Activated CD4-positive, alpha-beta T cell treated with anti-CD3 and anti-CD28 coated beads, Interleukin-2, Interleukin-4, amounts not matched to agents 100 ng/mL and 50 ng/mL, durations not matched to agents 16 hours and 8 hours (primary cell): ENCODE results near the gene USP6NL.

Experiments used
- DNase-seq: peaks from one replicate; pipeline ENCODE4 v3.0.0-alpha.2; 2020; ENCODE audit warnings: low spot score

The USP6NL gene

GRCh38 chr10:11616021-11616420, 4.6 kb upstream of the USP6NL start:
- DNase-seq = no peak

- DNase-seq = no peak
Observed at GRCh38 chr10:11615396-11615795, 3.9 kb upstream of the USP6NL start.

- no peak for DNase-seq
Observed at GRCh38 chr10:11612021-11613001, 861 bp upstream of the USP6NL start.

- no peak for DNase-seq
Observed at GRCh38 chr10:11610826-11611247, 613 bp downstream of the USP6NL start.

- no peak for DNase-seq
Observed at GRCh38 chr10:11610166-11610825, 1.2 kb downstream of the USP6NL start.

- DNase-seq = no peak
Observed at GRCh38 chr10:11609492-11610093, 1.9 kb downstream of the USP6NL start.

GRCh38 chr10:11609052-11609451, 2.4 kb downstream of the USP6NL start:
- no peak for DNase-seq

- DNase-seq = no peak
Observed at GRCh38 chr10:11608159-11609013, 3.1 kb downstream of the USP6NL start.

GRCh38 chr10:11605807-11606408, 5.5 kb downstream of the USP6NL start:
- DNase-seq = no peak

GRCh38 chr10:11604865-11605650, 6.4 kb downstream of the USP6NL start:
- DNase-seq = no peak

GRCh38 chr10:11603741-11604140, 7.7 kb downstream of the USP6NL start:
- DNase-seq = no peak

- no peak for DNase-seq
Observed at GRCh38 chr10:11602919-11603523, 8.4 kb downstream of the USP6NL start.

- no peak for DNase-seq
Observed at GRCh38 chr10:11602358-11602757, 9.1 kb downstream of the USP6NL start.

- no peak for DNase-seq
Observed at GRCh38 chr10:11601670-11602069, 9.8 kb downstream of the USP6NL start.

GRCh38 chr10:11600280-11600679, 11.2 kb downstream of the USP6NL start:
- DNase-seq = no peak

GRCh38 chr10:11598712-11599397, 12.6 kb downstream of the USP6NL start:
- DNase-seq = no peak

- no peak for DNase-seq
Observed at GRCh38 chr10:11597470-11597869, 14.0 kb downstream of the USP6NL start.

- DNase-seq = no peak
Observed at GRCh38 chr10:11595395-11595692, 16.1 kb downstream of the USP6NL start.

- DNase-seq = no peak
Observed at GRCh38 chr10:11594589-11595394, 16.7 kb downstream of the USP6NL start.
